Ovary (tissue), 3 donors: ENCODE results near the gene RAC2.

Source experiments
- EP300 ChIP-seq: sonication (generic); formaldehyde crosslinking; IDR thresholded peaks from one replicate; pipeline ENCODE4 v1.6.1; 2017; ENCODE audit warnings: antibody characterized with exemption
- POLR2A ChIP-seq: fragments of 450-650 bp; IDR thresholded peaks from one replicate; pipeline ENCODE4 v1.6.1; 2017; ENCODE audit warnings: antibody characterized with exemption, mild to moderate bottlenecking, moderate library complexity
- TF ChIP-seq, protein P1 (sequence below), 3 donors: fragments of 450-650 bp in 2 of 3; fragments of 200-600 bp in 1 of 3; IDR thresholded peaks; one replicate each; pipeline versions ENCODE4 v1.5.1 to v1.8.0; 2016 to 2022; ENCODE audit warnings: antibody characterized with exemption in 3 of 3, mild to moderate bottlenecking in 1 of 3
- donor health status: DM: no; HTN: no; CAD: no.

DNA sequence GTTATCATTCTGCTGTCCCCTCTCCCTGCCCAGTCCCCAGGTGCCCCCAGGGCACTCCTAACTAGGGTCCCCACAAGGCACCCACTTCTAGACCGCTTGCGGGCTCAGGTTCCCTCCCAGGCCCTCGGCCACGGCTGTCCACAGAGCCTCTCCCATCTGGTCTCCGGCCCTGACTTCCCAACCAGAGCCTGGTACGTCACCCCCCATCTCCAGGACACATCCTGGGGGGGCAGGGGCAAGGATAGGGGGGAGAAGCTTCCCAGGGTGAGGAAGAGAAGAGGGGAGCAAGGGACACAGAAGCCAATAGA lies 32.2 kb downstream of the RAC2 start:
- TF ChIP-seq, protein P1, sequence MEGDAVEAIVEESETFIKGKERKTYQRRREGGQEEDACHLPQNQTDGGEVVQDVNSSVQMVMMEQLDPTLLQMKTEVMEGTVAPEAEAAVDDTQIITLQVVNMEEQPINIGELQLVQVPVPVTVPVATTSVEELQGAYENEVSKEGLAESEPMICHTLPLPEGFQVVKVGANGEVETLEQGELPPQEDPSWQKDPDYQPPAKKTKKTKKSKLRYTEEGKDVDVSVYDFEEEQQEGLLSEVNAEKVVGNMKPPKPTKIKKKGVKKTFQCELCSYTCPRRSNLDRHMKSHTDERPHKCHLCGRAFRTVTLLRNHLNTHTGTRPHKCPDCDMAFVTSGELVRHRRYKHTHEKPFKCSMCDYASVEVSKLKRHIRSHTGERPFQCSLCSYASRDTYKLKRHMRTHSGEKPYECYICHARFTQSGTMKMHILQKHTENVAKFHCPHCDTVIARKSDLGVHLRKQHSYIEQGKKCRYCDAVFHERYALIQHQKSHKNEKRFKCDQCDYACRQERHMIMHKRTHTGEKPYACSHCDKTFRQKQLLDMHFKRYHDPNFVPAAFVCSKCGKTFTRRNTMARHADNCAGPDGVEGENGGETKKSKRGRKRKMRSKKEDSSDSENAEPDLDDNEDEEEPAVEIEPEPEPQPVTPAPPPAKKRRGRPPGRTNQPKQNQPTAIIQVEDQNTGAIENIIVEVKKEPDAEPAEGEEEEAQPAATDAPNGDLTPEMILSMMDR (IDR thresholded peaks at IDR 0.05), result no peak
- TF ChIP-seq EP300, result no peak
- no peak for TF ChIP-seq POLR2A
